Measurements from ENCODE around the gene MGAT4B.

MGAT4B gene

GRCh38 chr5:179766021-179766725 is 40.5 kb downstream of the MGAT4B start:
- no peak for TF ChIP-seq CTCF (IDR thresholded peaks at IDR 0.05)

- TF ChIP-seq CTCF (IDR thresholded peaks at IDR 0.05) = no peak
These were observed 41.3 kb downstream of the MGAT4B start for GRCh38 chr5:179765400-179765799.

GRCh38 chr5:179764056-179764455 is 42.6 kb downstream of the MGAT4B start:
- TF ChIP-seq CTCF (IDR thresholded peaks at IDR 0.05) = no peak

- peak; percentile 93 for TF ChIP-seq CTCF (IDR thresholded peaks at IDR 0.05)
These were observed 43.3 kb downstream of the MGAT4B start for GRCh38 chr5:179763215-179763945.

GRCh38 chr5:179762781-179763176 is 43.9 kb downstream of the MGAT4B start:
- TF ChIP-seq CTCF (IDR thresholded peaks at IDR 0.05) = no peak

- TF ChIP-seq CTCF (IDR thresholded peaks at IDR 0.05) = no peak
These were observed 44.4 kb downstream of the MGAT4B start for GRCh38 chr5:179762079-179762780.

- no peak for TF ChIP-seq CTCF (IDR thresholded peaks at IDR 0.05)
These were observed 46.8 kb downstream of the MGAT4B start for GRCh38 chr5:179759581-179760551.

Data from LNCAP (cell line).